Activated CD4-positive, alpha-beta T cell treated with anti-CD3 and anti-CD28 coated beads, Interleukin-2, Interleukin-4, amounts not matched to agents 100 ng/mL and 50 ng/mL, durations not matched to agents 16 hours and 8 hours (primary cell): Measurements from ENCODE around the gene CHD5.
A peak's percentile ranks its signal among the peaks of the same experiment; 100 is the strongest.

Experiments used
- DNase-seq: peaks from one replicate; pipeline ENCODE4 v3.0.0-alpha.2; 2020; ENCODE audit warnings: low spot score

CHD5 gene

GRCh38 chr1:6152181-6152580 lies 27.9 kb downstream of the CHD5 start:
- DNase-seq, result no peak

- DNase-seq, result no peak
These were observed 28.8 kb downstream of the CHD5 start for GRCh38 chr1:6151291-6151822.

- no peak for DNase-seq
These were observed 29.8 kb downstream of the CHD5 start for GRCh38 chr1:6150006-6150938.

GRCh38 chr1:6149597-6149996 lies 30.5 kb downstream of the CHD5 start:
- DNase-seq, result no peak

GRCh38 chr1:6148497-6149241 lies 31.5 kb downstream of the CHD5 start:
- peak; percentile 56 for DNase-seq

- no peak for DNase-seq
These were observed 34.2 kb downstream of the CHD5 start for GRCh38 chr1:6145864-6146410.

- DNase-seq, result no peak
These were observed 34.7 kb downstream of the CHD5 start for GRCh38 chr1:6145396-6145750.

- DNase-seq, result no peak
These were observed 35.3 kb downstream of the CHD5 start for GRCh38 chr1:6144647-6145395.

GRCh38 chr1:6144175-6144574 lies 35.9 kb downstream of the CHD5 start:
- no peak for DNase-seq

GRCh38 chr1:6143395-6143794 lies 36.7 kb downstream of the CHD5 start:
- DNase-seq, result no peak

GRCh38 chr1:6142734-6143133 lies 37.4 kb downstream of the CHD5 start:
- no peak for DNase-seq

- DNase-seq, result no peak
These were observed 38.0 kb downstream of the CHD5 start for GRCh38 chr1:6142036-6142621.

GRCh38 chr1:6141592-6141991 lies 38.5 kb downstream of the CHD5 start:
- DNase-seq, result peak; percentile 19

GRCh38 chr1:6140413-6140812 lies 39.7 kb downstream of the CHD5 start:
- DNase-seq, result no peak

GRCh38 chr1:6137758-6138157 lies 42.4 kb downstream of the CHD5 start:
- no peak for DNase-seq

GRCh38 chr1:6136516-6137220 lies 43.5 kb downstream of the CHD5 start:
- DNase-seq, result no peak

GRCh38 chr1:6134741-6135510 lies 45.2 kb downstream of the CHD5 start:
- DNase-seq, result no peak

- DNase-seq, result no peak
These were observed 45.9 kb downstream of the CHD5 start for GRCh38 chr1:6134206-6134605.

- no peak for DNase-seq
These were observed 46.8 kb downstream of the CHD5 start for GRCh38 chr1:6133146-6133895.
